Type B pancreatic cell (in vitro differentiated cells): Measurements from ENCODE around the gene E2F1. TPM values are rescaled to one million over a fixed set of nuclear protein-coding genes. Genes with fewer than 3 reads are reported as not detected.
A peak's percentile ranks its signal among the peaks of the same experiment; 100 is the strongest.

ENCODE experiments used
- DNase-seq: peaks from one replicate; pipeline ENCODE4 v3.0.0; 2021; ENCODE audit warnings: mixed read lengths; ENCODE audit not compliant: unreplicated experiment; ENCODE audit errors: extremely low spot score
- H3K27ac Mint-ChIP-seq: 2 replicates; pipeline ENCODE4 v1.8.0; 2021; ENCODE audit warnings: mild to moderate bottlenecking, mixed read lengths
- H3K27me3 Mint-ChIP-seq: 2 replicates; pipeline ENCODE4 v1.8.0; 2021; ENCODE audit warnings: mixed read lengths
- H3K36me3 Mint-ChIP-seq: 2 replicates; pipeline ENCODE4 v1.8.0; 2021; ENCODE audit warnings: mixed read lengths
- H3K4me1 Mint-ChIP-seq: one replicate; pipeline ENCODE4 v1.8.0; 2021; ENCODE audit warnings: mixed read lengths; ENCODE audit not compliant: unreplicated experiment
- H3K4me3 Mint-ChIP-seq: 2 replicates; pipeline ENCODE4 v1.8.0; 2021; ENCODE audit warnings: mild to moderate bottlenecking, mixed read lengths
- H3K9me3 Mint-ChIP-seq: 2 replicates; pipeline ENCODE4 v1.8.0; 2021; ENCODE audit warnings: mixed read lengths
- total RNA-seq: library from RNA; stranded (reverse); gene quantifications from 2 replicates; pipeline ENCODE4 v1.2.1, GENCODE V29; 2021; ENCODE audit warnings: low replicate concordance
- TF ChIP-seq, protein P1 (sequence below): fragments of 200-600 bp; sonication (generic); conservative IDR thresholded peaks from 2 replicates; pipeline ENCODE4 v1.5.0; 2021; ENCODE audit warnings: antibody characterized with exemption, mild to moderate bottlenecking

Gene E2F1
- total RNA-seq, 1 donor from 2014 or later, result 32.8 TPM

DNA sequence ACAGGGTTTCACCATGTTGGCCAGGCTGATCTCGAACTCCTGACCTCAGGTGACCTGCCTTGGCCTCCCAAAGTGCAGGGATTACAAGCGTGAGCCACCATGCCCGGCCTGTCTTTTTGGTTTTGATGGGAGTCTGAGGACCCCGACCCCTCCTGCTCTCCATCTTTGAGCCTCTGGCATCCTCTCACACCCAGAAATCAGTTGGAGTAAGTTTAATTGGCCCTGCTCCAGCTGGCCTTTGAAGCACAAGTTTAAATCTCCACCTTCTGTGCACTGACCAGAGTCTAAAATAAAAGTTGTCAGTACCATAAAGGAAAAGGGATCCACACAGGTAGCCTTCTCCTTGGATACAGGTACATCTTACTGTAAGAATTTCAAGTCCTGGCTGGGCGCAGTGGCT lies 40.0 kb downstream of the E2F1 start:
- Mint-ChIP-seq H3K27me3 (no peaks in the 10 kb centered on the region), H3K4me1 (peaks cover 46% of the 10 kb centered on the region), H3K9me3 (no peaks in the 10 kb centered on the region), H3K4me3 (no peak overlapping the region), H3K36me3 (peaks cover 40% of the 10 kb centered on the region), H3K27ac (no peak overlapping the region)
- TF ChIP-seq, protein P1, sequence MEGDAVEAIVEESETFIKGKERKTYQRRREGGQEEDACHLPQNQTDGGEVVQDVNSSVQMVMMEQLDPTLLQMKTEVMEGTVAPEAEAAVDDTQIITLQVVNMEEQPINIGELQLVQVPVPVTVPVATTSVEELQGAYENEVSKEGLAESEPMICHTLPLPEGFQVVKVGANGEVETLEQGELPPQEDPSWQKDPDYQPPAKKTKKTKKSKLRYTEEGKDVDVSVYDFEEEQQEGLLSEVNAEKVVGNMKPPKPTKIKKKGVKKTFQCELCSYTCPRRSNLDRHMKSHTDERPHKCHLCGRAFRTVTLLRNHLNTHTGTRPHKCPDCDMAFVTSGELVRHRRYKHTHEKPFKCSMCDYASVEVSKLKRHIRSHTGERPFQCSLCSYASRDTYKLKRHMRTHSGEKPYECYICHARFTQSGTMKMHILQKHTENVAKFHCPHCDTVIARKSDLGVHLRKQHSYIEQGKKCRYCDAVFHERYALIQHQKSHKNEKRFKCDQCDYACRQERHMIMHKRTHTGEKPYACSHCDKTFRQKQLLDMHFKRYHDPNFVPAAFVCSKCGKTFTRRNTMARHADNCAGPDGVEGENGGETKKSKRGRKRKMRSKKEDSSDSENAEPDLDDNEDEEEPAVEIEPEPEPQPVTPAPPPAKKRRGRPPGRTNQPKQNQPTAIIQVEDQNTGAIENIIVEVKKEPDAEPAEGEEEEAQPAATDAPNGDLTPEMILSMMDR, result no peak
- no peak for DNase-seq

DNA sequence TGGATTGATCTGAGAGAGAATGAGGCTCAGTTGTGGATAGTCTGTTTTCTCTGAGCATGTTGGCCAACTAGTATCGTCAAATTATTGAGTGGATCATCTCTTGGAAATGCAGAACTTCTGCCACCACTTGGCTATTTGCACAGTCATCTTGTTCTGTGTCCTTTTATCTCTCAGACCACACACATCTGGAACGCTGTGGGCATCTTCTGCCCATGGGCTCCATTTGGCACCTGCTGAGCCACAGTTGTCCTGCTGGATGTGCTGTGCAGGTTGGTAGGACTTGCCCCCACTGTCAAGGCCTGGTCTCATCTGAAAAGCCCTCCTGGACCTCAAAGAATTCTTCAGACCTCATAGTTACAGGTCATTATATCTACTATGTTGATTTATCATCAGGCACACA lies 40.8 kb downstream of the E2F1 start:
- H3K27me3 Mint-ChIP-seq, result no peaks in the 10 kb centered on the region
- TF ChIP-seq, protein P1, result no peak
- H3K27ac Mint-ChIP-seq, result peak overlapping the region; percentile 9
- peaks cover 38% of the 10 kb centered on the region for H3K4me1 Mint-ChIP-seq
- H3K36me3 Mint-ChIP-seq, result peaks cover 32% of the 10 kb centered on the region
- H3K4me3 Mint-ChIP-seq, result no peak overlapping the region
- no peak for DNase-seq
- H3K9me3 Mint-ChIP-seq, result no peaks in the 10 kb centered on the region

DNA sequence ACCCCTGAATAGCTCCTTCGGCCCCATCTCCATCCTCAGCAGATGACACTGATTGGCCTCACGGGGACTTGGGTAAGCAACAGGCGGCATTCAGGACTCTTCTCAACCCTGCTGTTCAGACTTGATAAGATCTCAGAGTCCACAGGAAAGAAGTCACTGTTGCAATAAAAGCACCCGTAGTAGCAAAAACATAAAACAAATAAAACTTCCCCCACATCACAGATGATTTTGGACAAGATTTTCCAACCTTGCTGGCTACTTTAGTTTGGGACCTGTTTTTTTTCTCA lies 41.2 kb downstream of the E2F1 start:
- no peaks in the 10 kb centered on the region for H3K9me3 Mint-ChIP-seq
- peaks cover 35% of the 10 kb centered on the region for H3K4me1 Mint-ChIP-seq
- H3K4me3 Mint-ChIP-seq, result no peak overlapping the region
- H3K27ac Mint-ChIP-seq, result peak overlapping the region; percentile 9
- H3K36me3 Mint-ChIP-seq, result peaks cover 34% of the 10 kb centered on the region
- H3K27me3 Mint-ChIP-seq, result no peaks in the 10 kb centered on the region
- TF ChIP-seq, protein P1, result no peak
- no peak for DNase-seq

DNA sequence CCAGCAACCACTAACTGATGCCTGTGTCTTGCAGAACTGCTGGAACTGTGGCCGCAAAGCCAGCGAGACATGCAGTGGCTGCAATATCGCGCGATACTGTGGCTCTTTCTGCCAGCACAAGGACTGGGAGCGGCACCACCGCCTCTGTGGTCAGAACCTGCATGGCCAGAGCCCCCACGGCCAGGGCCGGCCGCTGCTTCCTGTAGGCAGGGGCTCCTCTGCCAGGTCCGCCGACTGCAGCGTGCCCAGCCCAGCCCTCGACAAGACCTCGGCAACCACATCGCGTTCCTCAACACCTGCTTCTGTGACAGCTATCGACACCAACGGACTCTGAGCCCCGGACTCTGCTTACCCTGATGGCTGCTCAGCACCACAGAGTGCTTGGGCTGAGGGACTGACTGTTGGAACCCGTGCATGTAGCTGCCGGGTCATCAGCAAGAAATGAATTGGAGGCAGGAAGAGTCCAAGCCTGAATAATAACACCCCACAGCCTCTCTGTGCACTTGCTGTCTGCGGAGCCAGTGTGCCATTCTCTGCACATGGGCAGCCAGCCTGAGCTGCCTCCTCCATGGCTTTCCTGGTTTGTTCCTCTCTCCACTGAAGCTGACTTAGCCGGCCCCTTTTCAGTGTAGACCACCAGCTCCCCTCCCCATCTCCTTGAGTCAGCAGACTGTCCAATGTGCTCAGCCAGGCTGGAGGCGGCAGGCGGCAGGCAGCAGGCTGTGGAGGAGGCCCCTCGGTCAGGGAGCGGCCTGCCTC lies 41.7 kb downstream of the E2F1 start:
- H3K4me3 Mint-ChIP-seq, result no peak overlapping the region
- DNase-seq, result no peak
- no peaks in the 10 kb centered on the region for H3K27me3 Mint-ChIP-seq
- H3K4me1 Mint-ChIP-seq, result peaks cover 30% of the 10 kb centered on the region
- TF ChIP-seq, protein P1, result no peak
- H3K9me3 Mint-ChIP-seq, result no peaks in the 10 kb centered on the region
- H3K36me3 Mint-ChIP-seq, result peaks cover 35% of the 10 kb centered on the region
- no peak overlapping the region for H3K27ac Mint-ChIP-seq

DNA sequence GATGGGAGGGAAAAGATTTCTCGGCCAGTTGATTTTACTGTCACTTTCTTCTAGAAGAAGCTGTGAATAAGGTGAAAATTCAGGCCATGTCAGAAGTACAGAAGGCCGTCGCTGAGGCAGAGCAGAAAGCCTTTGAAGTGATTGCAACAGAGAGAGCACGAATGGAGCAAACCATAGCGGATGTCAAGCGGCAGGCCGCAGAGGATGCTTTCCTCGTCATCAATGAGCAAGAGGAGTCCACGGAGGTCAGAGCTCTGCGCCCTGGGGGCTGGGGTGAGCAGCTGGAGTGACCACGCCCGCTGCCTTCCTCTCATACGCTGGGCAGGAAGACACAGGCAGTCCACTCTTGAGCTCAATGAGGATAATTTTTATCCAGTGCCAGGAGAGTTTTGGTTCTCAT lies 45.9 kb downstream of the E2F1 start:
- no peak for DNase-seq
- Mint-ChIP-seq H3K27ac (no peak overlapping the region), H3K27me3 (no peaks in the 10 kb centered on the region), H3K36me3 (peaks cover 42% of the 10 kb centered on the region), H3K4me1 (peaks cover 7% of the 10 kb centered on the region), H3K4me3 (no peak overlapping the region), H3K9me3 (no peaks in the 10 kb centered on the region)
- TF ChIP-seq, protein P1, result no peak
